Mesothelial cell of epicardium (in vitro differentiated cells): Measurements from ENCODE around the gene LDAF1. TPM values are rescaled to one million over a fixed set of nuclear protein-coding genes. Genes with fewer than 3 reads are reported as not detected.
"Not testable (repeated sequence)": the region's sequence is repeated elsewhere in the genome, so short reads cannot be mapped to it uniquely, and the experiment has no call there.

Experiments
- DNase-seq, 2 experiments: peaks; one replicate each; pipeline ENCODE4 v3.0.0; 2021; ENCODE audit warnings: low spot score in 2 of 2; ENCODE audit not compliant: unreplicated experiment in 2 of 2
- H3K27ac Mint-ChIP-seq: 2 replicates; pipeline ENCODE4 v1.8.0; 2021; ENCODE audit warnings: mixed read lengths
- H3K27me3 Mint-ChIP-seq: 2 replicates; pipeline ENCODE4 v1.8.0; 2021; ENCODE audit warnings: low read depth, mixed read lengths
- H3K36me3 Mint-ChIP-seq: 2 replicates; pipeline ENCODE4 v1.8.0; 2021; ENCODE audit warnings: mixed read lengths
- H3K4me1 Mint-ChIP-seq: 2 replicates; pipeline ENCODE4 v1.8.0; 2021; ENCODE audit warnings: mixed read lengths
- H3K4me3 Mint-ChIP-seq: 2 replicates; pipeline ENCODE4 v1.8.0; 2021; ENCODE audit warnings: mild to moderate bottlenecking, moderate library complexity, mixed read lengths
- H3K9me3 Mint-ChIP-seq: 2 replicates; pipeline ENCODE4 v1.8.0; 2021; ENCODE audit warnings: mixed read lengths
- total RNA-seq: library from RNA; stranded (reverse); gene quantifications from 3 replicates; pipeline ENCODE4 v1.2.1, GENCODE V29; 2021
- TF ChIP-seq, protein P1 (sequence below): fragments of 200-600 bp; sonication (generic); IDR thresholded peaks from one replicate; pipeline ENCODE4 v1.5.0; 2021; ENCODE audit warnings: antibody characterized with exemption; ENCODE audit not compliant: unreplicated experiment

LDAF1 gene
- total RNA-seq, 1 donor from 2014 or later = 22.0 TPM

DNA sequence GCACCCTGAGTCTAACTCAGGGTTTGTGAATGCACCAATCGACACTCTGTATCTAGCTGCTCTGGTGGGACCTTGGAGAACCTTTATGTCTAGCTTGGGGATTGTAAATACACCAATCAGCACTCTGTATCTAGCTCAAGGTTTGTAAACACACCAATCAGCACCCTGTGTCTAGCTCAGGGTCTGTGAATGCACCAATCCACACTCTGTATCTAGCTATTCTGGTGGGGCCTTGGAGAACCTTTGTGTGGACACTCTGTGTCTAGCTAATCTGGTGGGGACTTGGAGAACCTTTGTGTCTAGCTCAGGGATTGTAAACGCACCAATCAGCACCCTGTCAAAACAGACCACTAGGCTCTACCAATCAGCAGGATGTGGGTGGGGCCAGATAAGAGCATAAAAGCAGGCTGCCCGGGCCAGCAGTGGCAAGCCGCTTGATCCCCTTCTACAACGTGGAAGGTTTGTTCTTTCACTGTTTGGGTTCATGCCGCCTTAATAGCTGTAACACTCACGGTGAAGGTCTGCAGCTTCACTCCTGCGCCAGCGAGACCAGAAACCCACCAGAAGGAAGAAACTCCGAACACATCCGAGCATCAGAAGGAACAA is 5.2 kb upstream of the LDAF1 start:
- not testable (repeated sequence) for H3K9me3 Mint-ChIP-seq, H3K27me3 Mint-ChIP-seq, DNase-seq, H3K27ac Mint-ChIP-seq, H3K4me1 Mint-ChIP-seq, H3K36me3 Mint-ChIP-seq, H3K4me3 Mint-ChIP-seq

DNA sequence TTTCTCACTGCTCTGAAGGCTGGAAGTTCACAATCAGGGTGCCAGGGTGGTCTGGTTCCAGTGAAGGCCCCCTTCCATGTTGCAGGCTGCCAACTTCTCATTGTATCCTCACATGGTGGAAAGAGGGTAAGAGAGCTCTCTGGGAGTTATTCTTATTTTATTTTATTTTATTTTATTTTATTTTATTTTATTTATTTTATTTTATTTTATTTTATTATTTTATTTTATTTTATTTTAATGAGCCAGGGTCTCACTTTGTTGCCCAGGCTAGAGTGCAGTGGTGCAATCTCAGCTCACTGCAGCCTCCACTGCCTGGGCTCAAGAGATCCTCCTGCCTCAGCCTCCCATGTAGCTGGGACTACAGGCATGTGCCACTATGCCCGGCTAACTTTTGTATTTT is 2.5 kb upstream of the LDAF1 start:
- H3K4me3 Mint-ChIP-seq, DNase-seq, H3K27ac Mint-ChIP-seq, H3K36me3 Mint-ChIP-seq, H3K27me3 Mint-ChIP-seq, H3K9me3 Mint-ChIP-seq: not testable (repeated sequence)
- H3K4me1 Mint-ChIP-seq = peaks cover 20% of the 10 kb centered on the region

DNA sequence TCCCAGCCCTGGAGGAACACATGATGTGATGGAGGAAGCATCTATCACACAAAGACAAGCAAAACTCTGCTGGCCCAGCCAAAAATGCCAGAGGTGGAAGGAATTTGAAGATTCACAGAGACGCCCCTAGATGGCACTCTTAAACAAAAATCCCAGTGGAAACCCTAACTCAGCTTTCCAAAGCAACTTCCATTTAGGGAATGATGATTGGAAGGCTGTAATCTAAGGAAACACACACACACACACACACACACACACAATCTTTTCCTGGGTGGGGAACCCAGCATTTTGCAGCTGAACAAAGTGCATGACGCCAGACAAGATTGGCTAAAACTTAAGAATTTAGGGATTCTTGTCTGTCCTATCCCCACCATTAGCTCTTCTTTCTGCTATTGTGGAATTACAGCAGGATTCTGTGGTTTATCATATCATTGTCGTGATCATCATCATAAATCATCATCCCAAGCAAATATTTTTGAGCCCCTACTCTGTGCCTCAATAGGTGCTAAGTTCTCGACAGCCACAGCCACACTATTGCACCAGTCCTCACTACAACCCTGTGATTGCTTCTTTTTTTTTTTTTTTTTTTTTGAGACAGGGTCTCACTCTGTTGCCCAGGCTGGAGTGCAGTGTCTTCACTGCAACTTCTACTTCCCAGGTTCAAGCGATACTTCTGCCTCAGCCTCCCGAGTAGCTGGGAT is 1.6 kb upstream of the LDAF1 start:
- H3K4me1 Mint-ChIP-seq = peaks cover 20% of the 10 kb centered on the region
- H3K36me3 Mint-ChIP-seq = peaks cover 2% of the 10 kb centered on the region
- H3K4me3 Mint-ChIP-seq = no peak overlapping the region
- TF ChIP-seq, protein P1, sequence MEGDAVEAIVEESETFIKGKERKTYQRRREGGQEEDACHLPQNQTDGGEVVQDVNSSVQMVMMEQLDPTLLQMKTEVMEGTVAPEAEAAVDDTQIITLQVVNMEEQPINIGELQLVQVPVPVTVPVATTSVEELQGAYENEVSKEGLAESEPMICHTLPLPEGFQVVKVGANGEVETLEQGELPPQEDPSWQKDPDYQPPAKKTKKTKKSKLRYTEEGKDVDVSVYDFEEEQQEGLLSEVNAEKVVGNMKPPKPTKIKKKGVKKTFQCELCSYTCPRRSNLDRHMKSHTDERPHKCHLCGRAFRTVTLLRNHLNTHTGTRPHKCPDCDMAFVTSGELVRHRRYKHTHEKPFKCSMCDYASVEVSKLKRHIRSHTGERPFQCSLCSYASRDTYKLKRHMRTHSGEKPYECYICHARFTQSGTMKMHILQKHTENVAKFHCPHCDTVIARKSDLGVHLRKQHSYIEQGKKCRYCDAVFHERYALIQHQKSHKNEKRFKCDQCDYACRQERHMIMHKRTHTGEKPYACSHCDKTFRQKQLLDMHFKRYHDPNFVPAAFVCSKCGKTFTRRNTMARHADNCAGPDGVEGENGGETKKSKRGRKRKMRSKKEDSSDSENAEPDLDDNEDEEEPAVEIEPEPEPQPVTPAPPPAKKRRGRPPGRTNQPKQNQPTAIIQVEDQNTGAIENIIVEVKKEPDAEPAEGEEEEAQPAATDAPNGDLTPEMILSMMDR = peak; percentile 42
- no peak overlapping the region for H3K27ac Mint-ChIP-seq
- no peak for DNase-seq
- peaks cover 2% of the 10 kb centered on the region for H3K27me3 Mint-ChIP-seq
- H3K9me3 Mint-ChIP-seq = no peaks in the 10 kb centered on the region

DNA sequence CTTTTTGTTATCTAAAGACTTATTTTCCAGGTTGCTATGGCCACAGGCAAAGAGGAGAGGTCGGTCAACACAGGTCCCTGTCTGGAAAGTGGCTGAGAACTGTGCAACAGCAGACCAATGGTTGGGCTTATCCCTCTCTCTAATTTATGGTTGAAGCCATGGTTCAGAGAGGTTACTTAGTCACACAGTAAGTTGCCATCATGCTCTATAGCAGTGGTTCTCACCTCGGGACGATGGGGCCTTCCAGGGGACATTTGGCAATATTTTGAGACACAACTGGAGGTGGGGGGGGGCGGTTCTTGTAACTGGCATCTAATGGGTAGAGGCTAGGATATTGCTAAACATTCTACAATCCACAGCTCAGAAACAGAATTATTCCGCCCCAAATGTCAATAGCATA is 842 bp upstream of the LDAF1 start:
- no peak for DNase-seq
- Mint-ChIP-seq H3K4me3 (peak overlapping the region; percentile 43), H3K9me3 (no peaks in the 10 kb centered on the region), H3K4me1 (peaks cover 20% of the 10 kb centered on the region), H3K27ac (no peak overlapping the region), H3K36me3 (peaks cover 4% of the 10 kb centered on the region), H3K27me3 (no peaks in the 10 kb centered on the region)
- TF ChIP-seq, protein P1 = no peak

DNA sequence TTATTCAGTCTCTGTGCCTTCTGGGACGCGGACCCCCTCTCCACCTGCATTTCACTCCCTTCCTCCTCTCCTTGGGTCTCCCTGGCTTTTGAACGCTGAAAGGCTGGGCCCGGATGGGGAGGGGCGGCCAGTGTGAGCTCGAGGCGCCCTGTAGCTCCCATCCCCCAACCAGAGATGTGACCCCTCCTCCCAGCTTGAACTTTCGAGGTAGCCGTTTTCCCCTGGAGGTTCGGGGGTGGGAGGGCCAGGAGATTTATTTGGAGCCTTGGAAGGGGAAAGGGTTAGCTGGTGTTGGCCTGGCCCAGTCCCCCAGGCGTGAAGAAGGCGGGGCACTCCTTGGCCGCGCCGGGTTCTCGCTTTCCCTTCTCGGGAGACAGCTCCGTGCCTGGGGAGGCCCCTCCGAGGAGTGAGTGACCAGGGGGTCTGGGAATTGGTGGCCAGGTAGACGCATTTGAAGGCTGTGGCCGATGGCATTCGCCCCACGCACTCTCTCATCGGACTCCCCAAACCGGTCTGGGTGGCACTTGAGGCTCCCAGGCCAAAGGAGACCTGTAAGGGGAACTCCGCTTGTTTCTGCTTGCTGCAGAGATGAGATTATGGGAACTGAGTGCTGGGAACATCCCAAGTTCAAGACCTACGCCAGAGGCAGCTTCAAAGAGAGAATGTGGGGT is 942 bp downstream of the LDAF1 start:
- Mint-ChIP-seq H3K4me3 (peak overlapping the region; percentile 90), H3K9me3 (no peaks in the 10 kb centered on the region), H3K27me3 (no peaks in the 10 kb centered on the region), H3K36me3 (peaks cover 15% of the 10 kb centered on the region), H3K4me1 (peaks cover 20% of the 10 kb centered on the region), H3K27ac (peak overlapping the region; percentile 79)
- peak in 1 of 2 experiments; percentile 47 for DNase-seq
- TF ChIP-seq, protein P1 = no peak

DNA sequence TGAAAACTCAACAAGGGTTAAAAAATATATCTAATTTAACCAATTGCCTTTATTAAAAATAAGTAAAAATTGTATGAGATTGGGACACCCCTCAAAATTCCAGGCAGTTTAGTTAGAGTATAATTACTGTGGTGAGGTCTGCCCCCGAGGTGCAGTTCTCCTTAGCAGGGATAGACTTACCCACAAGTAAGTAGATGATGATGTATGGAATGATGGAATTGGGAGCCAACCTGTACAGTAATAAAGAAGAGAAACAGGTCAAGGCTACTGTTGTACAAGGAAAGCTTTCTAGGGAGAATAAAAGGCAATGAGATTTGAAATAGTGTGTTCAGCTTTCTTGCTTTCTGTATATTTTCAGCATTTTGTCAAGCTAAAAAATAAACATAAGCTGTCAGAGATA is 1.8 kb downstream of the LDAF1 start:
- Mint-ChIP-seq H3K27ac (no peak overlapping the region), H3K9me3 (no peaks in the 10 kb centered on the region), H3K4me3 (no peak overlapping the region), H3K27me3 (no peaks in the 10 kb centered on the region), H3K4me1 (peaks cover 20% of the 10 kb centered on the region), H3K36me3 (peaks cover 18% of the 10 kb centered on the region)
- no peak for DNase-seq
- TF ChIP-seq, protein P1 = no peak
